ENCODE data around the gene CDKL1.

- TF ChIP-seq, protein P1, sequence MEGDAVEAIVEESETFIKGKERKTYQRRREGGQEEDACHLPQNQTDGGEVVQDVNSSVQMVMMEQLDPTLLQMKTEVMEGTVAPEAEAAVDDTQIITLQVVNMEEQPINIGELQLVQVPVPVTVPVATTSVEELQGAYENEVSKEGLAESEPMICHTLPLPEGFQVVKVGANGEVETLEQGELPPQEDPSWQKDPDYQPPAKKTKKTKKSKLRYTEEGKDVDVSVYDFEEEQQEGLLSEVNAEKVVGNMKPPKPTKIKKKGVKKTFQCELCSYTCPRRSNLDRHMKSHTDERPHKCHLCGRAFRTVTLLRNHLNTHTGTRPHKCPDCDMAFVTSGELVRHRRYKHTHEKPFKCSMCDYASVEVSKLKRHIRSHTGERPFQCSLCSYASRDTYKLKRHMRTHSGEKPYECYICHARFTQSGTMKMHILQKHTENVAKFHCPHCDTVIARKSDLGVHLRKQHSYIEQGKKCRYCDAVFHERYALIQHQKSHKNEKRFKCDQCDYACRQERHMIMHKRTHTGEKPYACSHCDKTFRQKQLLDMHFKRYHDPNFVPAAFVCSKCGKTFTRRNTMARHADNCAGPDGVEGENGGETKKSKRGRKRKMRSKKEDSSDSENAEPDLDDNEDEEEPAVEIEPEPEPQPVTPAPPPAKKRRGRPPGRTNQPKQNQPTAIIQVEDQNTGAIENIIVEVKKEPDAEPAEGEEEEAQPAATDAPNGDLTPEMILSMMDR (IDR thresholded peaks at IDR 0.05) = no peak
- no peak for TF ChIP-seq POLR2A (IDR thresholded peaks at IDR 0.05)
Observed at GRCh38 chr14:50312734-50313054, 84.0 kb downstream of the CDKL1 start.

Measured in lower leg skin (tissue), 3 donors.